ENCODE data around the gene CNST. TPM values are rescaled to one million over a fixed set of nuclear protein-coding genes. Genes with fewer than 3 reads are reported as not detected.
A peak's percentile ranks its signal among the peaks of the same experiment; 100 is the strongest.
"Not testable (repeated sequence)": the region's sequence is repeated elsewhere in the genome, so short reads cannot be mapped to it uniquely, and the experiment has no call there.

Gene CNST
- total RNA-seq, 1 donor from 2014 or later, result 18.4 TPM

DNA sequence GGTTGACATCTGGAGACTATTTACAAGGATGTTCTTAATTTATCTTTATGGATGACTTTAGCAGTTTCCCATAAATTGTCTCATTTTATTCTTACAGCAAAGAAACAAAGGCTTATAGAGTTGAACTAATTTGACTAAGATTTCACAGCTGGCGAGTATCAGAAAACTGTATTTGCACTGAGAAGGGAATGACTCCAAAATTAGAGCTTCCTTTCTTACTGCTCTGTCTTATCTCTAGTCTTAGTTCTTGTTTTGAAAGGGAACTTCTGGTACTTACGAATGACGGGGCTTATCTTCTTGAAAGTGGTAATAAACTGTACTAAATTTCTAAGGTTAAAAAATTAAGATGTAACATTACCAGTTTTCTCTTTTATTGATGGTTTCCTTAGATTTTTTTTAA lies 13.6 kb downstream of the CNST start:
- ATAC-seq (peak; percentile 52), DNase-seq (ENCODE audit: missing footprints) (no peak)
- intact Hi-C loops (cut with DNase I), result no loop called here

DNA sequence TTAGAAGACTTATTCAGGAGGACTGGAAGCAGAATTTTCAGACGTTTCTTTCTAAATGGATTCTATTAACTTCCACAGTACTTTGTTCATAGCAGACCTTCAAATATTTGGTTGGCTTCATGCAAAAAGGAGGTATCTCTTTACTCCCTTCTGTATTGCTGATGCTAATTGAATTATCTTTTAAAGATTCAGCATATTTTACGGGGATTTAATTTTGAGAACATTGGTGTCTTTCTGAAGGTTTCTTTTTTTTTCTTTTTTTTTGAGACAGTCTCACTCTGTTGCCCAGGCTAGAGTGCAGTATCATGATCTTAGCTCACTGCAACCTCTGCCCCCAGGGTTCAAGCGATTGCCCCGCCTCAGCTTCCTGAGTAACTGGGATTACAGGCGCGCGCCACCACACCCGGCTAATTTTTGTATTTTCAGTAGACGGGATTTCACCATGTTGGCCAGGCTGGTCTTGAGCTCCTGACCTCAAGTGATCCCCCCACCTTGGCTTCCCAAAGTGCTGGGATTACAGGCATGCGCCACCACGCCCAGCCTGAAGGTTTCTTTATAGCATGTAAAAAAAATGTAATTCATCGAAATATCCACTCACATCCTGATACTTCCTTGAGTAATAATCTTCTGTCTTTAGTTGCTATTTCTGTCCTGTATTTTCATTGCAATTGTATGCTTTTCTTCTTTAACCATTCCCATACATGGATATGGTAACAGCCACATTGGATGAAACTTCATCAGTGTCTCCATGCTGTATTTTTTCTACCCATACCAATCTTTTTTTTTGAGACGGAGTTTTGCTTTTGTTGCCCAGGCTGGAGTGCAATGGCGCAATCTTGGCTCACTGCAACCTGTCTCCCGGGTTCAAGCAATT lies 14.5 kb downstream of the CNST start:
- intact Hi-C loops (cut with DNase I), result no loop called here
- ATAC-seq (no peak), DNase-seq (ENCODE audit: missing footprints) (no peak)

DNA sequence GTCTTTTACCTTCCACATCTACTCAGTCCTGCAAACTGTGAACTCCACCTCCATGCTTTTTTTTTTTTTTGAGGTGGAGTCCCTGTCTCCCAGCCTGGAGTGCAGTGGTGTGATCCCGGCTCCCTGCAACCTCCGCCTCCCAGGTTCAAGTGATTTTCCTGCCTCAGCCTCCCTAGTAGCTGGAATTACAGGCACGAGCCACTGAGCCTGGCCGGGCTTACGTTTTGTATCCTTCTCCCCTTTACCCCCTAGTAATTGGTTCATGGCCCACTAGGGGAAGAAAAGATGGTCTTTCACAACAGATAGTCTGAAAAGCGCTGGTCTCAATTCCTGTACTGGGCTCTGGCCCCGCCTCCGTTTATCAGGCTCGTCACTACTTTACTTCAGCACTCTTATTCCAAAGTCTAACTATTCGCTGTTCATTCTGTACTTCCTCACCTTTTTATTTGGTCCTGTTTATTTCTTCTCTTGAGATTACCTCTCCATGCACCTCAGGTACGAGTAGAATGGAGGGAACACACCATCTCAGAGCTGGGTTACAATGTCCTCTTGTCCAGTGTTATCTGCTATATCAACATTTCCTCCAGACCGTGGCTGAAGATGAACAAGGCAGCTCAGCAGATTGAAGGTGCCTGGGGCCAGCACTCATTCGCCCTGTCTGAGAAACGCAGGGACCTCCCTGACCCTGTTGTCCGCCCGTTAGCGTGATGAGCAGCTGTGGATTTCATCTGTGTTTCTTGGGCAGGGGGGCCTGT lies 16.2 kb downstream of the CNST start:
- no peak for ATAC-seq
- no peak for DNase-seq (ENCODE audit: missing footprints)
- intact Hi-C loops (cut with DNase I), result no loop called here

DNA sequence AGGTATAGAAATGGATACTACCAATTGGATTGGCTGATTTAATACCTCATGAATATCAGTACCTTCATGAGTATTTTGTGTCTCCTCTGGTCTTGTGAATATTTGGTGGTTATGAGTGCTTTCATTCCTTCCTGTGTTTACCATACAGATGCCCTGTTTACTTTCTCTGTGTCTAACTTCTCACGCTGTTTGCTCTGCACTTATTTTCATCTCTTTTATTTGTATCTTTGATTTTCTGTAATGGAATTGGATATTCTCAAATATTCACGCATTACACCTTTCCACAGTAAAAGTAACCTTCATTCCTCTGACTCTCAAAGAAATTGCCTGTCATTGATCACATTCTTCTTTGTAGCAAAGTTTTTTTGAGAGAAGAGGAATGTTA lies 16.8 kb downstream of the CNST start:
- intact Hi-C loops (cut with DNase I), result no loop called here
- DNase-seq (ENCODE audit: missing footprints) (no peak), ATAC-seq (no peak)

DNA sequence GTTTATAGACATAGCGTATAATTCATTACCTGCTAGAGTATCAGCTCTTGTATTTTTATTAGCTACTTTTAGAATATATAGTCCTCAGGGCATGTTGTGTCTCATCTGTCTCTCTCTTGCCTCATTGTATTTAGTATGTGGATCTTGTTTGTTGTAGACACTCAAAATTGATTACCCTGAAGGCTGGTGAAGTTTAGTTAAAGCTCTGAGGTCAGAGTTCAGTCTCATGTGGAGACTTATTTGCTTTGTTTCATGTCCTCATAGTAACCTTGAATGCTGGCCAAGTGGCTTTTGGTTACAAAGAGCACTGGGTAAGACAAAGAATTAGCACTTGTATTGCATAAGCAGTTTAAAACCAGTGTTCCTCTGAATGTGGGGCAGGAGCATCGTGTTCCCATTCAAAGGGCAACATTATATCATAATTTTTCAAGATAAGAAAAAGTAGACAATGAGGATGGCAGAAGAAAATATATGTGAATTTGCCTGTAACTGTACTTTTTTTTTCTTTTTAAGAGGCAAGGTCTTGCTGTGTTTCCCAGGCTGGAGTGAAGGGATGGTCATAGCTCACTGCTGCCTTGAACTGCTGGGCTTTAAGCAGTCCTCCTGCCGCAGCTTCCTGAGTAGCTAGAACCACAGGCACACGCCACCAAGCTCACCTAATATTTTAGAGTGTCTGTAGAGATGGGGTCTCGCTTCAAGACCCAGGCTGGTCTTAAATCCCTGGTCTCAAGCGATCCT lies 17.4 kb downstream of the CNST start:
- peak; percentile 73 for ATAC-seq
- intact Hi-C loops (cut with DNase I), result no loop called here

DNA sequence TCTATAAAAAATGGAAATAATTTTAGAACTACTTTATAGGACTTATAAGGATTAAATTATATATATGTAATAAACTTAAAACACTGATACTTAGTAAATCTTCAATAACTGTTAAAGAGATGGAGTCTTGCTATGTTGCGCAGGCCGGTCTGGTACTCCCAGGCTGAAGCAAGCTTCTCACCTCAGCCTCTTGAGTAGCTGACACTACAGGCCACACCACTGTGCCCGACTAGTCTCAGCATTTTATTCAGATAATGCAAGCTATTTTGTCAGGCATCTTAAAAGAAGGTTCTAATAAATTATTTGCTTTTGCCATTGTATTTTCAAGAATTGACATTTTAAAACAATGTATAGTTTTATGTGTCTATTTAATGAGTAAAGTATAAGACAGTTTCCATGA lies 20.8 kb downstream of the CNST start:
- ATAC-seq, result no peak
- no peak for DNase-seq (ENCODE audit: missing footprints)
- intact Hi-C loops (cut with DNase I), result no loop called here

More for the DNA sequence above, 17.4 kb downstream of the CNST start:
- no peak for DNase-seq (ENCODE audit: missing footprints)

DNA sequence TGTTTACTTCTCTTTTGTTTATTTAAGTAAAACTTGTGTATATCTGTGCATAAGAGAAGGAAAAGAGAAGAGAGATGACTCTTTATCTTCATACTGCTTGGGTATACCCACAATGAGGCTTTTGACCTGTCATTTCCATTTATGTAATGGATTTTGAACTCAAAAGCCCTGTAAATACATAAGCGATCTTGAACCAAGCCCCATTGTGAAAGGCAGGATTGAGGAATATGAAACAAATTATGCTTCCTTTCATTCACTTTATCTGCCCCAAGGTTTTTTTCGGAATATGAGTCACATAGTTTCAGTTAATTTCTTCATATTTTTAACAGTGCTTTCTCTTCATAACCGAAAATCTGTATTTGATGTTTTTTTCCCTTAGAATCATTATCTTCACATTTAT lies 21.4 kb downstream of the CNST start:
- intact Hi-C loops (cut with DNase I), result no loop called here
- ATAC-seq, result peak; percentile 30
- DNase-seq (ENCODE audit: missing footprints), result no peak

DNA sequence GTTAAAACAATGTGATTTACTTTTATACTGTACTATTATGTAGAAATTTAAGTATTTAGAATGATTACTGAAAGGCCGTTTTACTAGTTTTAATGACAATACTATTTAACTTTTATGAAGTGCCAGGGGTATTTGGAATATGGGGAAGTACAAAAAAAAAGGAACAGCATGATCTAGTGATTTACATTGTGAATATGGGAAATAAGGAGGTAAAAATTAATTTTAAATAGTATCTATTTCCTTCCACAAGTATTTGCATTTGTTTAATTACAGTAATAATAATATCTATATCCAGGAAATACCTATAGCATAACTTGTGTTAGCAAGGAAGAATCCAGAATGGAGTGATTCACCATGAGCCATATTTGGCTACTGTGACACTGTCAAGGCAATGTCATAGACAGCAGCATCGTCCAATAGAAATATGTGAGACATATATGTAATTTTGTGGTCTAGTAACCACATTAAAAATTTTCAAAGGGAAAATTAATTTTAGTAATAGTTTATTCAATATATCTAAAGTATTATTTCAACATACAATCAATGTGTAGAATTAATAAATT lies 22.0 kb downstream of the CNST start:
- no peak for DNase-seq (ENCODE audit: missing footprints)
- no peak for ATAC-seq
- intact Hi-C loops (cut with DNase I), result no loop called here

DNA sequence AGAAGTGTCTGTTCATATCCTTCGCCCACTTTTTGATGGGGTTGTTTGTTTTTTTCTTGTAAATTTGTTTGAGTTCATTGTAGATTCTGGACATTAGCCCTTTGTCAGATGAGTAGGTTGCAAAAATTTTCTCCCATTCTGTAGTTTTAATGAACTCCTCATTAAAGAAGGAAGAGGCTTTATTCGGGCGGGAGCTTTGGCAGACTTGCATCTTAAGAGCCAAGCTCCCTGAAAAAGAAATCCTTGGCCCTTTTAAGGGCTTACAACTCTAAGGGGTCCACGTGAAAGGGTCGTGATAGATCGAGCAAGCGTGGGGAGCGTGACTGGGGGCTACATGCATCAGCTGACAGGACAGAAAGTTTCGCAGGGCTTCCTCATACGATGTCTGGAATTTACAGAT lies 23.7 kb downstream of the CNST start:
- DNase-seq (ENCODE audit: missing footprints); intact Hi-C loops (cut with DNase I); ATAC-seq: not testable (repeated sequence)

DNA sequence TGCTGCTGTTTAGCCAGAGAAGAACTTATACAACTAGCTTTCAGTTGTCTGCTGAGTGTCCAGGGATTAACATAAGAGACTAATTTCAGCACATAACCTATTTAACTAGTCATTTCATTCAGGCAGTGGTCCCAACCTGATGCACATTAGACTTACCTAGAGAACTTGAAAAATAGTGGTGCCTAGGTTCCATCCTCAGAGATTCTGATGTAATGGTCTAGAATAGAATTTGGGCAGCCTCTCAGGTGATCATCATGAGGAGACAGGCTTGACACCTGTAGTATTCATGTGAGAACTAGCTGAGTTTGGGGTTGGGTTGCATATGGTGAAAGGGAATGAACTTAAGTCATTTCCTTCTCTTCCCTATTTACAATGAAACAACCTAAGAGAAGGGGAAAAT lies 24.8 kb downstream of the CNST start:
- intact Hi-C loops (cut with DNase I), result no loop called here
- no peak for ATAC-seq

DNA sequence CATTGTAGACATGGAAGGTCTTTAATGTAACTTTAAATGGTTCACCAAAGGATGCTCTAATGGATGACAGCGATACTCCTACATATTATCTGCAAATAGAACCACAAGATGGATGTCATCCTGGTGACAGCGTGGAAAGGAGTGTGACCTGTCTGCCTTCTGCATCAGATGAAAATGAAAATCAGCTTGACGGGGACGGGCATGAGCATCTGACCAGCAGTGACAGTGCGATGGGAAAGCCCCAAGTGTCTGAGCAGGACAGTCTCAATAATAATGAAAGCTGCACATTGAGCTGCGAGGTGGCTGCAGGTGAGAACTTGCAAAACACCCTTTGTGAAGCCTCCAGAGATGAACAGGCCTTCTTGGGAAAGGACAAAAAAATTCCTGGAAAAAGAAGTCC lies 25.2 kb downstream of the CNST start:
- intact Hi-C loops (cut with DNase I), result no loop called here
- no peak for ATAC-seq

More for the DNA sequence above, 24.8 kb downstream of the CNST start:
- no peak for DNase-seq (ENCODE audit: missing footprints)

DNA sequence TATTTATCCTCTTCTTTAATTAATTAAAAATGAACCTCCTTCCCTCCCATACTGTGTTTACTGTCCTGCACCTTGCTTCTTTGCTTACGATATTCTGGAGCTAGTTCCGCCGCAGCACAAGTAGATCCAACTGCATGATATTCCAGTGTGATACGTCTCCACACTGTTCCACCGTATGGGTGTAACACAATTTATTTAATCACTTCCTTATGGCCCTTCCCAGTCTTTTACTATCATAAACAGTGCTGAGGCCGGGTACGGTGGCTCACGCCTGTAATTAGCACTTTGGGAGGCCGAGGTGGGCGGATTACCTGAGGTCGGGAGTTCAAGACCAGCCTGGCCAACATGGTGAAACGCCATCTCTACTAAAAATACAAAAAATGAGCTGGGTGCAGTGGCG lies 25.7 kb downstream of the CNST start:
- intact Hi-C loops (cut with DNase I), result no loop called here
- ATAC-seq, result no peak
- DNase-seq (ENCODE audit: missing footprints), result no peak

More for the DNA sequence above, 25.2 kb downstream of the CNST start:
- DNase-seq (ENCODE audit: missing footprints), result no peak

DNA sequence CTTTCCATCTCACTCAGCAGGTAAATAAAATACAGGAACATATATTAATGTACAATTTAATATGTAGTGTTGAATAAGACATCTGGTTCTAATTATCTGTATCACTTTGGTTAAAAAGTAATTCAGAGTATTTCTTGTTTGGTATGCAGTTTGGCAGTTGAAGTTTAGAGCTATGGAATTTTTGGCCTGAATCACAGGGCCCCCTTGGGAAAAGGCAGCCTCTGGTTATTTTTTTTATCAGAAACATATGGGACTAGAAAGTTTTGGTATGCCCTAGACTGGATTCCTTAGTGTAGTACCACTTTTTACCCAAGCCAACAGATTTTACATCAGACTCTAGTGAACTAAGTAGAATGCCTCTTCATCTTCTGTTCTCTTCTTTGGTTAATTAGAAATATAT lies 26.4 kb downstream of the CNST start:
- intact Hi-C loops (cut with DNase I), result no loop called here
- ATAC-seq, result no peak
- DNase-seq (ENCODE audit: missing footprints), result no peak

DNA sequence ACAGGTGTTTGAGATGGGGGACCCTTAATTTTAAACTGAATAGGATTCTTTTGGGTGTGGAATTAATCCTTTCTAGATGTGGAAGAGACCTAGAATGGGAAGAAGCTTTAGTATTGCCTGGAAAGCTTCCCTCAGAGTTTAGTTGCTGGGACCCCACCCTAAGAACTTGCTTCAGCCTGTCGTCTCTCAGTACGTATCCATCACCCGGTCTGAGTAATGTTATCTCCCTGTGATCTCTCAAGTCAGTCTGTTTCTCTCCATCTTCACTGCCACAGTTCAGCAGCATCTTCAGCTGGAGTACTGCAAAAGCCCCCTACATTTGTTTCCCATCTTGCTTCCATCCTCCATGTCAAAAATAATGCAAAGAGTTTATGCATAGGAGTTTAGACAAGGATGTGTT lies 28.9 kb downstream of the CNST start:
- intact Hi-C loops (cut with DNase I), result no loop called here
- ATAC-seq, result no peak
- no peak for DNase-seq (ENCODE audit: missing footprints)

DNA sequence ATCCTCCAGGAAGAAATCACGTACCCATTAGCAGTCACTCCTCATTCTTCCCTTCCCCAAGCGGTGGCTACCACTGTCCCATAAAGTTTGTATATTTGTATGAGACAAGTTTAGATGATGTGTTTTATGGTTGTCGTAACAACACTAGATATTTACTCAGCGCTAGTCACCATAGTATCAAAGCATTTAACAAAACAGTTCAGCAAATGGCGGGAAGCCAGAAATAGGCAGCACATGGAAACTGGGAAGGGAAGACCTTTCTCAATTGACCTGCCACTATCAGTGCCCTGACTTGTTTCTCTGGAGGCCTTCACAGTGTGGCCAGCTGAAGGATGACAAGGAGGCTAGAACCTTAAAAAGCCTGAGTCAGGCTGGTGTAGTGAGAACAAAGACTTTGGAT lies 31.1 kb downstream of the CNST start:
- DNase-seq (ENCODE audit: missing footprints), result no peak
- intact Hi-C loops (cut with DNase I), result loop anchor here (2.0 kb wide), 1 partner anchor 31 kb away; the partner anchor contains the start of genes CNST and TFB2M
- ATAC-seq, result peak; percentile 90

DNA sequence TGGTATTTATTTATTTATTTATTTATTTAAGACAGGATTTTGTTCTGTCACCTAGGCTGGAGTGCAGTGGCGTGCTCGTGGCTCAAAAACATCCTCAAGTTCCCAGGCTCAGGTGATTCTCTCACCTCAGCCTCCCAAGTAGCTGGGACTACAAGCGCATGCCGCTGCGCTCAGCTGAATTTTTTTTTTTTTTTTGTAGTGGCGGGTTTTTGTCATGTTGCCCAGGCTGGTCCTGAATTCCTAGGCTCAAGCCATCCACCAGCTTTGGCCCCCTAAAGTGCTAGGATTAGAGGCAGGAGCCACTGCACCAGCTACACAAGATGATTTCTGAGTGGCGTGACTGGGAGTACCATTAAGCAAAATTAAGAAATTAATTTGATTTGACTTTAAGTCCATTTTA lies 31.7 kb downstream of the CNST start:
- ATAC-seq, result peak; percentile 16
- intact Hi-C loops (cut with DNase I), result loop anchor here (2.0 kb wide), 1 partner anchor 31 kb away; the partner anchor contains the start of genes CNST and TFB2M
- no peak for DNase-seq (ENCODE audit: missing footprints)

DNA sequence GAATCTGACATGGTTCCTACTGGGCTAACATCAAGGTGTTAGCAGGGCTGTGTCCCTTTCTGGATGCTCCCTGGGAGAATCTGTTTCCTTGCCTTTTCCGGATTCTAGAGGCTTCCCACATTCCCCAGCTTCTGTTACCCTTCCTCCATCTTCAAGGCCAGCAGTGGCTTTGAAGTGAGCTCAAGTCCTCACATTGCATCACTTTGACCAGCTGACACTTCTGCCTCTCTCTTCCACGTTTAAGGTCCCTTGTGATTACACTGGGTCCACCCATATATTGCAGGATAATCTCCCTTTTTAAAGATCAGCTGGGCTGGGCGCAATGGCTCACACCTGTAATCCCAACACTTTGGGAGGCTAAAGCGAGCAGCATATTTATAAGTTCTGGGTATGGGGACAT lies 33.1 kb downstream of the CNST start:
- ATAC-seq, result no peak
- no peak for DNase-seq (ENCODE audit: missing footprints)
- intact Hi-C loops (cut with DNase I), result no loop called here

DNA sequence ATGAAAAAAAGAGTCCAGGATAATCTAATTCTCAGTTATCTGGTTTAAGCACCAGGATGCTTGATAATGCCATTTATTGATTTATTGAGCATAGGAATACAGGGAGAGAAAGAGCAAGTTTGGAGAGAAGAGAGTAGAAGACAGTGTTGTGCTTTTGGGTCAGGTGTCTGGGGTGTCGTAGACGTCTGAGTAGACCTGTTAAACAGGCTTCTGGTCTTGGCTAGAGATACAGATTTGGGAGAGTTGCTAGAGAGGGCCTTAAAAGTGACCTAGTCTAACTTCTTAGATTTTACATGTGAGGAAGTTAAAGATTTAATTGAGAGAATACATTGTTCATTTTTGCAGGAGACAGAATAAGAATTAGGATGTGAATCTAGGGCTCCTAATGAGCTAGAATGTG lies 34.3 kb downstream of the CNST start:
- DNase-seq (ENCODE audit: missing footprints) (no peak), ATAC-seq (no peak)
- intact Hi-C loops (cut with DNase I), result no loop called here

DNA sequence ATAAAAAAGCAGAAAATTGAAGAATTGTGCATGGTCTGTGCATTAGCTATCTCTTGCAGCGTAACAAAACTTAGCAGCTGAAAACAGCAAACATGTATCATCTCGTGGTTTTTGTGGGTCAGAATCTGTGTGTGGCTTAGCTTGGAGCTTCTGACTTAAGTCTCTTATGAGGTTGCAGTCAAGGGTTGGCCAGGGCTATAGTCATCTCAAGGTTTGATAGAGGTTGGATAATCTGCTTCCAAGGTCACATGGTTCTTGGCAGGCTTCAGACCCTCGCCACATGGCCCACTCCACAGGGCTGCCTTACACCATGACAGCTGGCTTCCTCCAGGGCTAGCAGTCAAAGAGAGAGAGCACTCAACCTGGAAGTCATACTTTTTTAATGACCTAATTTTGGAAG lies 35.9 kb downstream of the CNST start:
- intact Hi-C loops (cut with DNase I), result no loop called here
- no peak for ATAC-seq
- no peak for DNase-seq (ENCODE audit: missing footprints)

Measured in Right ventricle myocardium inferior (tissue), 1 donor.